Skin epidermis (tissue), 12 donors: ENCODE measurements around the gene TEDDM1.

Experiments
- H3K27ac ChIP-seq, 21 experiments: fragments of 200-600 bp; sonication (generic) in 11 of 21; one replicate each; pipeline ENCODE4 v1.5.0; 2020; ENCODE audit warnings: mild to moderate bottlenecking in 3 of 21, inconsistent platforms in 2 of 21, moderate library complexity in 2 of 21
- H3K4me3 ChIP-seq, 7 experiments: fragments of 200-600 bp; sonication (generic) in 2 of 7; one replicate each; pipeline ENCODE4 v1.5.0; 2020; ENCODE audit warnings: inconsistent platforms in 2 of 7, mild to moderate bottlenecking in 2 of 7, moderate library complexity in 1 of 7

The TEDDM1 gene

GRCh38 chr1:182408435-182409075 lies 8.1 kb upstream of the TEDDM1 start:
- Histone ChIP-seq H3K4me3 (no peak overlapping the region), H3K27ac (no peak overlapping the region)

GRCh38 chr1:182407724-182408123 lies 7.3 kb upstream of the TEDDM1 start:
- no peak overlapping the region for H3K27ac ChIP-seq
- no peak overlapping the region for H3K4me3 ChIP-seq

GRCh38 chr1:182406012-182406411 lies 5.5 kb upstream of the TEDDM1 start:
- H3K27ac ChIP-seq = no peak overlapping the region
- H3K4me3 ChIP-seq = no peak overlapping the region

GRCh38 chr1:182405578-182405977 lies 5.1 kb upstream of the TEDDM1 start:
- no peak overlapping the region for H3K4me3 ChIP-seq
- H3K27ac ChIP-seq = no peak overlapping the region

- no peak overlapping the region for H3K4me3 ChIP-seq
- H3K27ac ChIP-seq = no peak overlapping the region
Observed at GRCh38 chr1:182404781-182405180, 4.3 kb upstream of the TEDDM1 start.

- Histone ChIP-seq H3K27ac (peak overlapping the region in 6 of 21 experiments; percentile 1 to 65 (median 42)), H3K4me3 (no peak overlapping the region)
Observed at GRCh38 chr1:182397653-182398393, 2.6 kb downstream of the TEDDM1 start.

- H3K27ac ChIP-seq = no peak overlapping the region
- no peak overlapping the region for H3K4me3 ChIP-seq
Observed at GRCh38 chr1:182395906-182396305, 4.6 kb downstream of the TEDDM1 start.

- Histone ChIP-seq H3K27ac (peak overlapping the region in 6 of 21 experiments; percentile 5 to 48 (median 26)), H3K4me3 (no peak overlapping the region)
Observed at GRCh38 chr1:182394055-182394775, 6.3 kb downstream of the TEDDM1 start.

GRCh38 chr1:182392050-182393028 lies 8.1 kb downstream of the TEDDM1 start:
- Histone ChIP-seq H3K27ac (peak overlapping the region; percentile 72 to 99 (median 96)), H3K4me3 (peak overlapping the region; percentile 48 to 90 (median 64))

GRCh38 chr1:182391362-182392049 lies 9.0 kb downstream of the TEDDM1 start, which contains the start of gene GLUL:
GLUL (minus strand) TSS chr1:182391790; CDS start chr1:182388737, 3,053 bp downstream.
- H3K27ac ChIP-seq = peak within 1 kb of the TSS; percentile 72 to 99 (median 96)
- peak within 1 kb of the TSS; percentile 48 to 90 (median 64) for H3K4me3 ChIP-seq

GRCh38 chr1:182391028-182391361 lies 9.5 kb downstream of the TEDDM1 start:
- H3K4me3 ChIP-seq = peak overlapping the region; percentile 48 to 90 (median 64)
- peak overlapping the region; percentile 72 to 99 (median 96) for H3K27ac ChIP-seq

GRCh38 chr1:182389619-182390047 lies 10.8 kb downstream of the TEDDM1 start:
- H3K4me3 ChIP-seq = peak overlapping the region; percentile 48 to 90 (median 64)
- peak overlapping the region; percentile 37 to 99 (median 96) for H3K27ac ChIP-seq

- Histone ChIP-seq H3K27ac (peak overlapping the region in 10 of 21 experiments; percentile 90 to 99 (median 96)), H3K4me3 (peak overlapping the region in 6 of 7 experiments; percentile 48 to 90 (median 66))
Observed at GRCh38 chr1:182388392-182389134, 11.9 kb downstream of the TEDDM1 start.

GRCh38 chr1:182387566-182387965 lies 12.9 kb downstream of the TEDDM1 start:
- no peak overlapping the region for H3K27ac ChIP-seq

GRCh38 chr1:182386980-182387379 lies 13.5 kb downstream of the TEDDM1 start:
- no peak overlapping the region for H3K27ac ChIP-seq
- H3K4me3 ChIP-seq = no peak overlapping the region

More at GRCh38 chr1:182387566-182387965, 12.9 kb downstream of the TEDDM1 start:
- no peak overlapping the region for H3K4me3 ChIP-seq

GRCh38 chr1:182385885-182386853 lies 14.3 kb downstream of the TEDDM1 start:
- peak overlapping the region in 2 of 21 experiments; percentile 1 to 17 for H3K27ac ChIP-seq
- H3K4me3 ChIP-seq = no peak overlapping the region
